HFFc6 (cell line): ENCODE results near the gene PARN. TPM values are rescaled to one million over a fixed set of nuclear protein-coding genes. Genes with fewer than 3 reads are reported as not detected.
"Not testable (repeated sequence)": the region's sequence is repeated elsewhere in the genome, so short reads cannot be mapped to it uniquely, and the experiment has no call there.

ENCODE experiments used
- DNase-seq: peaks from one replicate; pipeline ENCODE4 v3.0.0-alpha.2; 2018
- H3K27ac Mint-ChIP-seq: 2 replicates; pipeline ENCODE4 v1.8.0; 2020; ENCODE audit warnings: mild to moderate bottlenecking, mixed read lengths
- H3K27me3 Mint-ChIP-seq: 2 replicates; pipeline ENCODE4 v1.8.0; 2021; ENCODE audit warnings: mild to moderate bottlenecking, moderate library complexity, mixed read lengths; ENCODE audit not compliant: insufficient read depth
- H3K36me3 Mint-ChIP-seq: 2 replicates; pipeline ENCODE4 v1.8.0; 2021; ENCODE audit warnings: low read depth, mixed read lengths
- H3K4me1 Mint-ChIP-seq: 2 replicates; pipeline ENCODE4 v1.8.0; 2020; ENCODE audit warnings: low read depth, mixed read lengths
- H3K4me3 Mint-ChIP-seq: 2 replicates; pipeline ENCODE4 v1.8.0; 2020; ENCODE audit warnings: mild to moderate bottlenecking, moderate library complexity, mixed read lengths
- H3K9me3 Mint-ChIP-seq: 2 replicates; pipeline ENCODE4 v1.8.0; 2020; ENCODE audit warnings: mild to moderate bottlenecking, mixed read lengths
- CTCF ChIP-seq: fragments of 200-600 bp; sonication (generic); IDR thresholded peaks from 2 replicates; pipeline ENCODE4 v1.5.0; 2021; ENCODE audit warnings: antibody characterized with exemption, mild to moderate bottlenecking
- total RNA-seq, 6 experiments: library from RNA; stranded (reverse); fragmentation: NEBNext Ultra II Directional; extraction: Animal tissue kit (Norgen Biotek cat#: 25700); gene quantifications; 2 replicates in 1 of 6; 3 replicates in 5 of 6; pipeline ENCODE4 v1.2.3, GENCODE V29; 2021

Gene PARN
- total RNA-seq, 6 experiments from 2014 or later = 25.5 to 36.1 (median 30.4) TPM

GRCh38 chr16:14600164-14600563 lies 29.9 kb downstream of the PARN start:
- peak; percentile 17 for DNase-seq
- Mint-ChIP-seq H3K4me3 (no peak overlapping the region), H3K27me3 (no peaks in the 10 kb centered on the region; the same call in 1 of the 2 replicates), H3K4me1 (no peaks in the 10 kb centered on the region), H3K36me3 (peaks cover 25% of the 10 kb centered on the region), H3K27ac (no peak overlapping the region), H3K9me3 (no peaks in the 10 kb centered on the region)
- peak; percentile 78 for TF ChIP-seq CTCF

- Mint-ChIP-seq H3K27me3 (no peaks in the 10 kb centered on the region), H3K4me3 (no peak overlapping the region), H3K9me3 (no peaks in the 10 kb centered on the region), H3K27ac (no peak overlapping the region), H3K4me1 (peaks cover 10% of the 10 kb centered on the region), H3K36me3 (peaks cover 19% of the 10 kb centered on the region)
- no peak for TF ChIP-seq CTCF
- no peak for DNase-seq
Observed at GRCh38 chr16:14586637-14587305, 43.3 kb downstream of the PARN start.

GRCh38 chr16:14585287-14585686 lies 44.8 kb downstream of the PARN start:
- peaks cover 10% of the 10 kb centered on the region for H3K4me1 Mint-ChIP-seq
- no peak for DNase-seq
- H3K27me3 Mint-ChIP-seq = no peaks in the 10 kb centered on the region
- peaks cover 21% of the 10 kb centered on the region for H3K36me3 Mint-ChIP-seq
- no peak overlapping the region for H3K27ac Mint-ChIP-seq
- H3K9me3 Mint-ChIP-seq = no peaks in the 10 kb centered on the region
- no peak overlapping the region for H3K4me3 Mint-ChIP-seq
- no peak for TF ChIP-seq CTCF

GRCh38 chr16:14580926-14581325 lies 49.1 kb downstream of the PARN start:
- DNase-seq, H3K9me3 Mint-ChIP-seq: not testable (repeated sequence)
- peaks cover 19% of the 10 kb centered on the region for H3K36me3 Mint-ChIP-seq

GRCh38 chr16:14579266-14579665 lies 50.8 kb downstream of the PARN start:
- H3K9me3 Mint-ChIP-seq = peaks cover 14% of the 10 kb centered on the region
- peaks cover 36% of the 10 kb centered on the region for H3K36me3 Mint-ChIP-seq
- H3K4me1 Mint-ChIP-seq = no peaks in the 10 kb centered on the region
- no peak overlapping the region for H3K27ac Mint-ChIP-seq
- no peak overlapping the region for H3K4me3 Mint-ChIP-seq
- no peaks in the 10 kb centered on the region; the same call in 1 of the 2 replicates for H3K27me3 Mint-ChIP-seq
- no peak for DNase-seq
- TF ChIP-seq CTCF = no peak

More at GRCh38 chr16:14580926-14581325, 49.1 kb downstream of the PARN start:
- not testable (repeated sequence) for H3K4me1 Mint-ChIP-seq, H3K4me3 Mint-ChIP-seq, H3K27ac Mint-ChIP-seq, H3K27me3 Mint-ChIP-seq

GRCh38 chr16:14576532-14576931 lies 53.5 kb downstream of the PARN start:
- Mint-ChIP-seq H3K4me3 (no peak overlapping the region), H3K27ac (no peak overlapping the region), H3K4me1 (no peaks in the 10 kb centered on the region), H3K9me3 (peaks cover 14% of the 10 kb centered on the region), H3K27me3 (no peaks in the 10 kb centered on the region; the same call in 1 of the 2 replicates), H3K36me3 (peaks cover 44% of the 10 kb centered on the region)
- no peak for DNase-seq
- TF ChIP-seq CTCF = no peak
